KOPT-K1 (cell line): ENCODE data around the gene ARHGAP22.
"Not testable (repeated sequence)": the region's sequence is repeated elsewhere in the genome, so short reads cannot be mapped to it uniquely, and the experiment has no call there.

Experiments
- H3K27ac ChIP-seq: fragments of 200-600 bp; sonication (generic); 2 replicates; pipeline ENCODE4 v1.5.1; 2016; ENCODE audit warnings: antibody characterized with exemption, mild to moderate bottlenecking, low read depth, low read length; ENCODE audit not compliant: poor library complexity, severe bottlenecking
- H3K36me3 ChIP-seq: fragments of 200-600 bp; sonication (generic); 2 replicates; pipeline ENCODE4 v1.5.1; 2017; ENCODE audit warnings: antibody characterized with exemption, mild to moderate bottlenecking, low read length, moderate library complexity; ENCODE audit not compliant: insufficient read depth
- H3K9me3 ChIP-seq: fragments of 200-600 bp; sonication (generic); 2 replicates; pipeline ENCODE4 v1.5.1; 2017; ENCODE audit warnings: antibody characterized with exemption, low read length, mild to moderate bottlenecking; ENCODE audit not compliant: insufficient read depth, poor library complexity, severe bottlenecking

ARHGAP22 gene

DNA sequence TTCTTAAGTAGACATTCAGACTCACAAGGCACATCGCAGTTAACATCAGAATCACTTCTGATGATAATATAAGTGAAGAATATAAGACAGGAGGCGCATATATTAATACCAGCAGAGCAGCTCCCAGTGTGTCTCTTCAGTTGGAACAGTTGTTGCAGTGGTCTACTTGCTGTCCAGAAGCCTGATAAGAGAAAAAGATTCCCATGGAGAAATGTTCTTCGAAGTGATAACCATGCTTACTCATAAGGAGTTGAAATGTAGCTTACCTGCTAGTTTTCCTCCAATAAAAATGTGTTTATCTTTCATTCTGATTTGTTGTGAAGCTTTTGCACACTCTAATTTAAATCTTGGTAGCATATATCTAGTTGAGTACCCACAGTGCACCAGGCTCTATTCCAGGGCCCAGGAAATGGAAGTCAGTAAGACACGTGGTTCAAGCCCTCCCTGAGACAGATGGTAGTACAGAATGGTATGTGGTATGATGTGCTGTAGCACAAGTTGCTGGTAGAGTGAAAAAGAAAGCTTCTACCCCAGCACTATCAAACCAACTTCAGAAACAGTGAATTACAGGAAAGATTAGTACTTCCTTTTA, 174.4 kb downstream of the ARHGAP22 start:
- Histone ChIP-seq H3K36me3 (peaks cover 91% of the 10 kb centered on the region), H3K27ac (no peak overlapping the region), H3K9me3 (no peaks in the 10 kb centered on the region)

DNA sequence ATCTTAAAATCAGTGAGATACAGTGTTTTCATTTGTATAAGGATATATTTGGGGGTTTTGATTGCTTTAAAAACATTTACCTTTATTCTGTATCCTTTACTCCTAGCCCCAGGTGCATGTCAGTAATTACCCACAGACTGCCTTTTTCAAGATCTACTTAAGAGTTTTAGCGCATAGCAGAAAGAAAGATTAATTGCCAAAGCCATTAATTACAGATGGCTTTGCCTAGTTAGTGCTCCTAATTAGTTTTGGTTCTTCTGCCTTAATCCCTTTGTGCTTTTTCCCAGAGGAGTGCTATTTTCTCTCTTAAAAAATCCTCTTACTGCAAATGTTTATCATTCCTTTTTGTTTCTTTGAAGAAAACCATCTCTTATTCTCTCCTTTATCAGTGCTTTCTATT, 175.6 kb downstream of the ARHGAP22 start:
- H3K36me3 ChIP-seq = peaks cover 83% of the 10 kb centered on the region
- no peaks in the 10 kb centered on the region for H3K9me3 ChIP-seq
- no peak overlapping the region for H3K27ac ChIP-seq

DNA sequence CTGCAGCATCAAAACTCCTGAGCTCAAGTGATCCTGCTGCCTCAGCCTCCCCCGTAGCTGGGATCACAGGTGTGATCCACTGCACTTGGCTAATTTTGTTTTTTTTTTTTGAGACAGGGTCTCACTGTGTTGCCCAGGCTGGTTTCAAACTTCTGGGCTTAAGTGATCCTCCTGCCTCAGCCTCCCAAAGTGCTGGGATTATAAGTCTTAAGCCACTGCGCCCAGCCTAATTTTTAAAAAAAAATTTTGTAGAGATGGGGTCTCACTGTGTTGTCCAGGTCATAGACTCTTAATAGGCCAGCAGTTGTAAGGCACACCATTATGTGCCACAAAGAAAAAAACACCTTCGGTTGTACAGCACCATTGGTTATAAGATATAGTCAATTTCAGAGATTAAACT, 176.0 kb downstream of the ARHGAP22 start:
- Histone ChIP-seq H3K27ac (no peak overlapping the region), H3K9me3 (no peaks in the 10 kb centered on the region), H3K36me3 (peaks cover 79% of the 10 kb centered on the region)

DNA sequence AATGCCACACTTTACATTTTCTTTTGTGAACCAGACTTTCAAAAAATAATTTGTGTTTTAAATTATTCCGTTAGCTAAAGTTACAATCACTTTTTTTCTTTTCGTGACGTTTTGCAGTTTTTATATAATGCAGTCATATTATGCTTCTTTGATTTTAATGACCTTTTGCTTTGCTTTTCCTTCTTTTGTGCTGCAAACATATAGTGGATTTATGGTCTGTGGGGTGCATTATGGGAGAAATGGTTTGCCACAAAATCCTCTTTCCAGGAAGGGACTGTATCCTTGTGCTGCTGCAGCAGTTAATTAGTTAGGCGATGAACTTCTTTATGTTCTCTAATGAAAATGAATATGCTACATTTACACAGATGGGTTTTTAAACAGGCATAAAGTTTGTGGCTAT, 181.0 kb downstream of the ARHGAP22 start:
- no peaks in the 10 kb centered on the region for H3K9me3 ChIP-seq
- H3K36me3 ChIP-seq = peaks cover 47% of the 10 kb centered on the region
- no peak overlapping the region for H3K27ac ChIP-seq

DNA sequence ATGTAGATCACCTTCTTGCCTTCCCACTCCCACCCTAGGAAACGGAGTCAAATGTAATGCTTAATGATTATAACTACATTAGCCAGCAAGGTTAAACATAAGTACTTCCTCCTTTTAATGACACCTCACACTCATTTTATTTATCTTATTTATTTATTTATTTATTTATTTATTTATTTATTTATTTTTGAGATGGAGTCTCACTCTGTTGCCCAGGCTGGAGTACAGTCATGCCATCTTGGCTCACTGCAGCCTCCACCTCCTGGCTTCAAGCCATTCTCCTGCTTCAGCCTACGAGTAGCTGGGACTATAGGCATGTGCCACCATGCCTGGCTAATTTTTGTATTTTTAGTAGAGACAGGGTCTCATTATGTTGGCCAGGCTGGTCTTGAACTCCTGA, 183.0 kb downstream of the ARHGAP22 start:
- H3K9me3 ChIP-seq, H3K27ac ChIP-seq: not testable (repeated sequence)
- H3K36me3 ChIP-seq = peaks cover 27% of the 10 kb centered on the region

DNA sequence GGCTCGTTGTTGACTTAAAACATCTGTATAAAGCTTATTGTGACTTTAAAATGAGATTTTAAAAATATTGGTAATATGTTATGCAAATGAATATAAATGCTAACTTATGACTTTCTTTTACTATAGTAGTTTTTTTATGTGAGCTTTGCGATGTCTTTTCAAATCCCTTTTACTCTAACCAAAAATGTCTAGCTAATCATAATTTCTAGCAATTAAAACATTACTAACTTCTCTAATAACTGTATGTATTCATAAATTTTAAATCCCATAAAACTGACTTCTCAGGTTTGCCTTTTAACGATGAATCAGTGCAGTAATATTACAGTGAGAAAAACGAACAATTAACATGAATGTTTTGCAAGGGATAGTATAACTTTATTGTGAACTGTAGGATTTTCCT, 185.2 kb downstream of the ARHGAP22 start:
- Histone ChIP-seq H3K36me3 (peaks cover 24% of the 10 kb centered on the region), H3K9me3 (no peaks in the 10 kb centered on the region), H3K27ac (no peak overlapping the region)

DNA sequence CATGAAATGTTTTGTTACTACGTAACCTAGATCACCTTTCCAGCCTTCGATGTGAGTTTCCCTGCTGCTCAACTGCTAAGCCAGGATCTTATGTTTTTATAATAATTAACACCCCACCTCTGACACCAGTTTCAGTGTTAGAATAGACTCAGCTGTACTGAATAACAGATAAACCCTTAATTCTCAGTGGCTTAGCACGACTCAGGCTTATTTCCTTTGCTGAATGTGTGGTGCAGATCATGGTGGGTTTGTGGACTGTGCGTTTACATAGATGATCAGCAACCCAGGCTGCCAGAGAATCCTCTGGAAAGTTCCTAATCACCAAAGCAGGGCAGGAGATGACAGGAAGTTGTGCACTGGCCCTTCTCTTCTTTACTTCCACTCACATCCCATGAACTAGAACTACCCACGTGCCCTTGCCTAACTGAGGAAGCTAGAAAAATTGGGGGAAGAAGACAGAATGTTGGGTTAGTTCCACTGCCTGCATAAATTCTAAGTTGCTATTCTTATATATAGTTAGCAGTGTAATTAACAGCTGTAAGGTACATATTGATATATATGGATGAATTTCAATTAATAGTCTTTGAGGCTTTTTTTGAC, 186.6 kb downstream of the ARHGAP22 start:
- Histone ChIP-seq H3K27ac (no peak overlapping the region), H3K36me3 (peaks cover 24% of the 10 kb centered on the region), H3K9me3 (no peaks in the 10 kb centered on the region)

DNA sequence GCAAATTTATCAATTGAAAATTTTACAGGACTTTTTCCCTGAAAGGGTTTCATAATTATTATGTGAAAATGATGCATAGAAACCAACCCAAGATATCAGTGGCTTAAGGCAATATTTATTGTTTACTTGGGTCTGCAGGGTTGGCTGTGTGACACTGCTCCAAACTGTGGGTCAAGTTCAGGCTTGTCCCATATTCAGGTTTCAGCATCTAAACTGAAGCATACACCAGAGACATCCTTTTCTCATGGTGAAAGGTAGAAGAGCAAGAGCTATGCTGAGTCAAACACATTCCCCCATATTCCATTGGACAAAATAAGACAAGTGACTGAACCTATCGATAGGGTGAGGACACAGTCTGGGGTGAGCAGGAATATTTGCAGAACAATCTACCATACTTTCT, 187.5 kb downstream of the ARHGAP22 start:
- Histone ChIP-seq H3K27ac (no peak overlapping the region), H3K9me3 (peaks cover 7% of the 10 kb centered on the region), H3K36me3 (peaks cover 34% of the 10 kb centered on the region)

DNA sequence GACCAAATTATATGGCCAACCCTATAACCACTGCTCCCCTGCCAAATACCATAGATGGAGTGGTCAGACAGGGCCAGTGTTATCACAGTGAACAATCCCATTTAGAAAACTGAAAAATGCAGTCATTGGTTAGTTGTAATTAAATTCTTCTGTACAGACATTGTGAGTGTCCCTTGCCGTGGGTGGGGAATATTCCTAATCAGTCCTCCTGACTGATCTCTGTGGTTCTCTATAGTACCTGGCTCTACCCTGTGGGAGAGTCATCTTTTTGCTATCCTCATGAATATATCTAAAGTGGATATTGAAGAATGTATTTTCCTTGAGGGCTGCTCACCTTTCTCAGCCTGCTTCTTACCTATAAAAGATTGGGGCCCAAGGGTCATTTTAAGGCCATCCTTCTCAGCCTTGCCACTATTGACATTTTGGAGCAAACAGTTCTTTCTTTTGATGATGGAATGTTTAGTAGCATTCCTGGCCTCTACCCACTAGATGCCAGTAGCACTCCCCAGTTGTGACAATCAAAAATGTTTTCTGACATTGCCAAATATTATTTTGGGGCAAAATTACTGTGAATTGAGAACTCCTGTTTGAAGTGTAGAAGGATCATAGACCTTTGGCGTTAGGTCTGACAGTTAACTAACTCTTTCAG, 188.2 kb downstream of the ARHGAP22 start:
- Histone ChIP-seq H3K27ac (no peak overlapping the region), H3K36me3 (peaks cover 40% of the 10 kb centered on the region), H3K9me3 (peaks cover 14% of the 10 kb centered on the region)

DNA sequence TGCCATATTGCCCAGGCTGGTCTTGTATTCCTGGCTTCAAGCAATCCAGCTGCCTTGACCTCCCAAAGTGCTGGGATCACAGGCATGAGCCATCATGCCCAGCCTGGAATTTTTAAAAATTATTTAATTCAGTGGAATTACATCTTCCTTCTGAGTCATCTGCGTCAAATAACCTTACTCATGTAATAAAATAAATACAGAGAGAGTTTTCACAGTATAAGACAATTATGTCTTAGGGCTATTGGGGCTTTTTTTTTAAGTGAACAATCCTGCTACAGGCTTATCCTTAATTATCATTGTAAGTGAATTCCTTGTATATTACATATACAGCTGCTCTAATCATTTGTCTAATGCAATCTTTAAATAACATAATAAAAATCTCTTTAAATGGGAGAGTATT, 190.1 kb downstream of the ARHGAP22 start:
- peaks cover 17% of the 10 kb centered on the region for H3K9me3 ChIP-seq
- H3K36me3 ChIP-seq = peaks cover 44% of the 10 kb centered on the region
- H3K27ac ChIP-seq = no peak overlapping the region

DNA sequence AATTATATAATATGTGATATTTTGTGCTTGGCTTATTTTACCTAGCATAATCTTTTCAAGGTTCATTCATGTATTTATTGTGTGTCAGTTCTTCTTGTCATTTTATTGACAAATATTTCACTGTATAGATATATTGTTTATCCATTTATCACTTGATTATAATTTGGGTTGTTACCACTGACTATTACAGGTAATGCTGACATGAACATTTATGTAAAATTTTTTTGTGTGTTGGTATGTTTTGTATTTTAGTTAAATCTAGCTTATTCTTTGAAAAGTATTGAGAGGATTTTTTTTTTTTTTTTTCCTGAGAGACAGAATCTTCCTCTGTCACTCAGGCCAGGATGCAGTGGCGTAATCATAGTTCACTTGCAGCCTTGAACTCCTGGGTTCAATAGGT, 190.7 kb downstream of the ARHGAP22 start:
- H3K36me3 ChIP-seq = peaks cover 50% of the 10 kb centered on the region
- H3K27ac ChIP-seq = no peak overlapping the region

DNA sequence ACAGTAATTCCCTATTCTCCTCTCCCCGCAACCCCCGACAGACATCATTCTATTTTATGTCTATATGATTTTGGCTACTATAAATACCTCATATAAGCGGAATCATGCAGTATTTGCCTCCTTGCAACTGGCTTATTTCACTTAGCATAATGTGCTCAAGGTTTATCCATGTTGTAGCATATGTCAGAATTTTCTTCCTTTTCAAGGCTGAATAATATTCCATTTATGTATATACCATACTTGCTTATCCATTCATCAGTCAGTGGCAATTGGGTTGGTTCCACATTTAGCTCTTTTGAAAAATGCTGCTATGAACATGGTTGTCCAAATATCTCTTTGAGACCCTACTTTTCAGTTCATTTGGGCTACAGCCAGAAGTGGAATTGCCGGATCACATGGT, 191.9 kb downstream of the ARHGAP22 start:
- no peak overlapping the region for H3K27ac ChIP-seq
- peaks cover 17% of the 10 kb centered on the region for H3K9me3 ChIP-seq
- H3K36me3 ChIP-seq = peaks cover 62% of the 10 kb centered on the region

More for the DNA sequence above, 190.7 kb downstream of the ARHGAP22 start:
- H3K9me3 ChIP-seq = peaks cover 17% of the 10 kb centered on the region

DNA sequence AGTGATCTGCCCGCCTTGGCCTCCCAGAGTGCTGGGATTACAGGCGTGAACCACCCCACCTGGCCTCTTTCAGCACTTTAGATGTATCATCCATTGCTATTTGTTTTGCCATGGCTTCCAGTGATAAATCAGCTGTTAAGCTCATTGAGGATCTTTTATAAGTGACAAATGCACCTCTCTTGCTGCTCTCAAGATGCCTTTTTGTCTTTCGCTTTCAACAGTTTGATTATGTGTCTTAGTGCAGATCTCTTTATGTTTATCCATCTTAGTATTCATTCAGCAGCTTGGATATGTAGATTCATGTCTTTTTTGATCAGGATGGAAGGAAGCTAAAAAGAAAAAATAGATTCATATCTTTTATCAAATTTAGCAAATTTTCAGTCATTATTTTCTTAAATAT, 192.8 kb downstream of the ARHGAP22 start:
- Histone ChIP-seq H3K36me3 (peaks cover 66% of the 10 kb centered on the region), H3K27ac (no peak overlapping the region), H3K9me3 (peaks cover 17% of the 10 kb centered on the region)

DNA sequence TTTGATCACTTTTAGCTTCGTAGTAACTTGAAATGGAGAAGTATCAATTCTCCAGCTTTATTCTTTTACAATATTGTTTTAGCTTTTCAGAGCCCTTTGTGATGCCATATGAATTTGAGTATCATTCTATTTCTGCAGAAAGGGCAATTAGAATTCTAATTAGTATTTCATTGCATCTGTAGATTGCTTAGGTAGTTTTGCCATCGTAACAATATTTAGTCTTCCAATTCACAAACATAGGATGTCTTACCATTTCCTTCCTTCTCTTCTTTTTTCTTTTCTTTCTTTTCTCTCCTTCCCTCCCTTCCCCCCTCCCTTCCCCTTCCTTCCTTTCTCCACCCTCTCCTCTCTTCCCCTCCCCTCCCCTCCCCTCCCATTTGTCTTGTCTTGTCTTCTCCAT, 193.4 kb downstream of the ARHGAP22 start:
- peaks cover 17% of the 10 kb centered on the region for H3K9me3 ChIP-seq
- peaks cover 68% of the 10 kb centered on the region for H3K36me3 ChIP-seq
- H3K27ac ChIP-seq = no peak overlapping the region

DNA sequence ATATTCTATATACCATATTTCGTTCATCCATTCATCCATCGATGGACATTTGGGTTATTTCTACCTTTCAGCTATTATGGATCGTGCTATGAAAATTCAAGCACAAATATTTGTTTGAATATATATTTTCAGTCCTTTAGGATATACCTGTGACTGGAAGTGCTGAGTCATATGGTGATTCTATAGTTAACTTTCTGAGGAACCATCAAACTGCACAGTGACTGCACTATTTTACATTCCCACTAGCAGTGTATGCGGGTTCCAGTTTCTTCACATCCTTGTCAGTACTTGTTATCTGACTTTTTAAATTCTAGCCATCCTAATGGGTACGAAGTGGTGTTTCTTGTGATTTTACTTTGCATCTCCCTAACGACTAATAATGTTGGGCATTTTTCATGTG, 194.4 kb downstream of the ARHGAP22 start:
- Histone ChIP-seq H3K9me3 (peaks cover 17% of the 10 kb centered on the region), H3K36me3 (peaks cover 72% of the 10 kb centered on the region), H3K27ac (no peak overlapping the region)

DNA sequence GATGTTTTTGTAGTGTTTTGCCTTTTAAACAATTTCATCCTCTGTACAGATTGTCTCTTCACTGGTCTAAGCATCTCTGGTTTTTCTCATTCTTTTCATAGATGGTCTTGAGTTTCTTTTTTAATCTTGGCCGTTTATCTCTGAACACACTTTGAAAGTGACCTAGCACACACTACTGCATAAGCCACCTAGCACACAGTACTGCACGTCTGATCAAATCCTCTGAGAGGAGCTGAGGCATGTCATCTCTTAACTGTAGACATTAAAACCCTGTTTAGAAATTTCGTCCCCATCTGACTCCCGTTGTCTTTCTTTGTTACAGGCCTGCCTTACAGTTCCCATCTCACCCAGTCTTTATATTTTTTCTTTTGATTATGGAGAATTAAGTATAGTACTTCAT, 198.2 kb downstream of the ARHGAP22 start:
- peaks cover 62% of the 10 kb centered on the region for H3K36me3 ChIP-seq
- H3K9me3 ChIP-seq = peaks cover 3% of the 10 kb centered on the region
- no peak overlapping the region for H3K27ac ChIP-seq
